ENCODE measurements around the gene BCAM.
"Not testable (repeated sequence)": the region's sequence is repeated elsewhere in the genome, so short reads cannot be mapped to it uniquely, and the experiment has no call there.

Gene BCAM

GRCh38 chr19:44857837-44858236, 48.9 kb downstream of the BCAM start:
- Histone ChIP-seq H3K9me3 (ENCODE audit: control insufficient read depth, insufficient read depth, low read depth, low read length) (no peaks in the 10 kb centered on the region), H3K36me3 (ENCODE audit: control insufficient read depth in 2 of 2, insufficient read depth in 1 of 2, low read length in 2 of 2) (peaks cover 20 to 23% of the 10 kb centered on the region in 2 experiments; a peak in 2 of 3 replicates), H3K4me1 (ENCODE audit: control insufficient read depth, insufficient read depth, low read length) (peaks cover 12% of the 10 kb centered on the region), H3K27ac (ENCODE audit: extremely low read depth, low read depth, low read length) (no peak overlapping the region), H3K4me3 (ENCODE audit: low read depth, low read length) (no peak overlapping the region)
- ChIA-PET POLR2A (interaction anchor here (0.6 to 1.5 kb wide), 3 partner anchors 26 to 49 kb away, joined by 5 read pairs; partner anchors contain the start of gene BCAM), CTCF (interaction anchor here (1.3 kb wide), 1 partner anchor 134 kb away, joined by 3 read pairs; no protein-coding TSS in a partner anchor)
- no peak for TF ChIP-seq REPIN1 (tag by site-specific recombination; IDR thresholded peaks at IDR 0.05; ENCODE audit: low read depth)
- TF ChIP-seq SCRT2 (tag by site-specific recombination; IDR thresholded peaks at IDR 0.05): no peak
- TF ChIP-seq, protein P1, sequence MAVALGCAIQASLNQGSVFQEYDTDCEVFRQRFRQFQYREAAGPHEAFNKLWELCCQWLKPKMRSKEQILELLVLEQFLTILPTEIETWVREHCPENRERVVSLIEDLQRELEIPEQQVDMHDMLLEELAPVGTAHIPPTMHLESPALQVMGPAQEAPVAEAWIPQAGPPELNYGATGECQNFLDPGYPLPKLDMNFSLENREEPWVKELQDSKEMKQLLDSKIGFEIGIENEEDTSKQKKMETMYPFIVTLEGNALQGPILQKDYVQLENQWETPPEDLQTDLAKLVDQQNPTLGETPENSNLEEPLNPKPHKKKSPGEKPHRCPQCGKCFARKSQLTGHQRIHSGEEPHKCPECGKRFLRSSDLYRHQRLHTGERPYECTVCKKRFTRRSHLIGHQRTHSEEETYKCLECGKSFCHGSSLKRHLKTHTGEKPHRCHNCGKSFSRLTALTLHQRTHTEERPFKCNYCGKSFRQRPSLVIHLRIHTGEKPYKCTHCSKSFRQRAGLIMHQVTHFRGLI (tag by site-specific recombination; IDR thresholded peaks at IDR 0.05): no peak
- no peak for TF ChIP-seq ZNF830 (tag by site-specific recombination; IDR thresholded peaks at IDR 0.05; ENCODE audit: low read depth)
- no peak for TF ChIP-seq ZNF544 (tag by site-specific recombination; IDR thresholded peaks at IDR 0.05)
- TF ChIP-seq ZNF394 (tag by site-specific recombination; IDR thresholded peaks at IDR 0.05; ENCODE audit: borderline replicate concordance): no peak
- TF ChIP-seq ZNF558 (tag by site-specific recombination; IDR thresholded peaks at IDR 0.05): no peak
- TF ChIP-seq ZNF707 (tag by site-specific recombination; IDR thresholded peaks at IDR 0.05): no peak
- TF ChIP-seq, protein P2, sequence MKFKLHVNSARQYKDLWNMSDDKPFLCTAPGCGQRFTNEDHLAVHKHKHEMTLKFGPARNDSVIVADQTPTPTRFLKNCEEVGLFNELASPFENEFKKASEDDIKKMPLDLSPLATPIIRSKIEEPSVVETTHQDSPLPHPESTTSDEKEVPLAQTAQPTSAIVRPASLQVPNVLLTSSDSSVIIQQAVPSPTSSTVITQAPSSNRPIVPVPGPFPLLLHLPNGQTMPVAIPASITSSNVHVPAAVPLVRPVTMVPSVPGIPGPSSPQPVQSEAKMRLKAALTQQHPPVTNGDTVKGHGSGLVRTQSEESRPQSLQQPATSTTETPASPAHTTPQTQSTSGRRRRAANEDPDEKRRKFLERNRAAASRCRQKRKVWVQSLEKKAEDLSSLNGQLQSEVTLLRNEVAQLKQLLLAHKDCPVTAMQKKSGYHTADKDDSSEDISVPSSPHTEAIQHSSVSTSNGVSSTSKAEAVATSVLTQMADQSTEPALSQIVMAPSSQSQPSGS (tag by site-specific recombination; IDR thresholded peaks at IDR 0.05; ENCODE audit: low read depth): no peak
- no peak for TF ChIP-seq ZNF645 (tag by site-specific recombination; IDR thresholded peaks at IDR 0.05)
- TF ChIP-seq ZSCAN4 (tag by site-specific recombination; IDR thresholded peaks at IDR 0.05): no peak
- no peak for TF ChIP-seq ZNF610 (tag by site-specific recombination; IDR thresholded peaks at IDR 0.05; ENCODE audit: borderline replicate concordance)
- no peak for TF ChIP-seq ZNF302 (tag by site-specific recombination; IDR thresholded peaks at IDR 0.05; ENCODE audit: low read depth)
- no peak for TF ChIP-seq ZNF266 (tag by site-specific recombination; IDR thresholded peaks at IDR 0.05; ENCODE audit: low read depth)

GRCh38 chr19:44861576-44861975, 52.7 kb downstream of the BCAM start:
- H3K27ac ChIP-seq (ENCODE audit: extremely low read depth, low read depth, low read length); H3K4me1 ChIP-seq (ENCODE audit: control insufficient read depth, insufficient read depth, low read length); H3K4me3 ChIP-seq (ENCODE audit: low read depth, low read length); POLR2A ChIA-PET; H3K9me3 ChIP-seq (ENCODE audit: control insufficient read depth, insufficient read depth, low read depth, low read length); CTCF ChIA-PET: not testable (repeated sequence)
- H3K36me3 ChIP-seq (ENCODE audit: control insufficient read depth in 2 of 2, insufficient read depth in 1 of 2, low read length in 2 of 2): peaks cover 19 to 31% of the 10 kb centered on the region in 2 experiments; a peak in 2 of 3 replicates

- no peaks in the 10 kb centered on the region for H3K4me1 ChIP-seq (ENCODE audit: control insufficient read depth, insufficient read depth, low read length)
Observed at GRCh38 chr19:44863990-44864389, 55.1 kb downstream of the BCAM start.

More at GRCh38 chr19:44863990-44864389, 55.1 kb downstream of the BCAM start:
- CTCF ChIA-PET: interaction anchor here (0.7 to 0.8 kb wide), 2 partner anchors 80 to 123 kb away, joined by 3 to 6 read pairs; no protein-coding TSS in a partner anchor
- Histone ChIP-seq H3K4me3 (ENCODE audit: low read depth, low read length) (no peak overlapping the region), H3K36me3 (ENCODE audit: control insufficient read depth in 2 of 2, insufficient read depth in 1 of 2, low read length in 2 of 2) (peaks cover 33 to 46% of the 10 kb centered on the region in 2 experiments; a peak in 2 of 3 replicates), H3K27ac (ENCODE audit: extremely low read depth, low read depth, low read length) (no peak overlapping the region), H3K9me3 (ENCODE audit: control insufficient read depth, insufficient read depth, low read depth, low read length) (no peaks in the 10 kb centered on the region)
- TF ChIP-seq ZNF585B (tag by site-specific recombination; IDR thresholded peaks at IDR 0.05): no peak
- TF ChIP-seq GFI1B (tag by site-specific recombination; IDR thresholded peaks at IDR 0.05): no peak
- TF ChIP-seq ZNF629 (tag by site-specific recombination; IDR thresholded peaks at IDR 0.05): no peak
- no peak for TF ChIP-seq KLF16 (tag by site-specific recombination; IDR thresholded peaks at IDR 0.05)
- TF ChIP-seq SP2 (tag by site-specific recombination; IDR thresholded peaks at IDR 0.05): no peak
- no peak for TF ChIP-seq ZNF792 (tag by site-specific recombination; IDR thresholded peaks at IDR 0.05)
- no peak for TF ChIP-seq ZNF76 (tag by site-specific recombination; IDR thresholded peaks at IDR 0.05; ENCODE audit: borderline replicate concordance, low read depth)
- no peak for TF ChIP-seq ZNF521 (tag by site-specific recombination; IDR thresholded peaks at IDR 0.05)
- no peak for TF ChIP-seq ZBTB7A (tag by site-specific recombination; IDR thresholded peaks at IDR 0.05; ENCODE audit: low read depth)
- no peak for TF ChIP-seq ZNF639 (tag by site-specific recombination; IDR thresholded peaks at IDR 0.05)
- TF ChIP-seq ZSCAN16 (tag by site-specific recombination; IDR thresholded peaks at IDR 0.05): no peak
- no peak for TF ChIP-seq REPIN1 (tag by site-specific recombination; IDR thresholded peaks at IDR 0.05; ENCODE audit: low read depth)
- POLR2A ChIA-PET: no interaction called here

Data from HEK293 (cell line).